Loucy (cell line): Measurements from ENCODE around the gene TTC7B.

Source experiments
- EZH2phosphoT487 ChIP-seq: fragments of 200-600 bp; IDR thresholded peaks from 2 replicates; pipeline ENCODE4 v1.6.1; 2018; ENCODE audit warnings: antibody characterized with exemption, mild to moderate bottlenecking, moderate library complexity, borderline replicate concordance
- TF ChIP-seq, protein P1 (sequence below): fragments of 200-600 bp; sonication (generic); conservative IDR thresholded peaks from 2 replicates; pipeline ENCODE4 v1.5.1; 2014; ENCODE audit warnings: mild to moderate bottlenecking, antibody characterized with exemption, low read length

DNA sequence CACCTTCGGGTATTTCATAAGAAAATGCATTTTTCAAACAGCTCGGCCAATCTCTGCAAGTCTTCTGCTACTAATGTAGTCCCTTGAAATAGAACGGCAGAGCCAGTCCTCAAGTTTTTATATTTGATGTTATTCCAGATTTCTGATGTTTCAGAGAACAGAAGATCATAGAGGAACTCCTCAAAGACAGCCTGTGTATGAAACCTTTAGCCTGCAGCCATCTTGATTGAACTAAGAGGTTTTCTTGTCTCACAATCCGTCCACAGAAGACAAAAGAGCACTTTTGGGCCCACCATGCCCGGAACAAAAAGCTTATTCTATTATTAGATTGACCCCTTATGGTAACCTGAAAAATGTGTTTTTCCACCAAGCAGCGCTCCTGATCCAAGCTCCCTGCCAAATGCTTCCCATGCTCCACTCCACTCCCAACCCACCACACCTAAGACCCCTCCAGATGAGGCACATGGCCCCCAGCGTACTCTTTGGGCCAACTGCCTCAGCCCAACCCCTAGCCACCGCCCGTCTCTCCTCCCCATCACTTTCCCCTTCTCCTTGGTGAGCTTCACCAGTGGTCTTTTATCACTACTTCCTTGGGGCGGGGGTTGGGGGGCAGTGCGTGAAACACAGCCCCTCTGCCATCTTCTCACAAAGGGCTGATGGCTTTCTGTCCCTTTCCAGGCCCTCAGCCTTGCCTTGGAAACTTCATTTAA lies 243.6 kb downstream of the TTC7B start:
- TF ChIP-seq, protein P1, sequence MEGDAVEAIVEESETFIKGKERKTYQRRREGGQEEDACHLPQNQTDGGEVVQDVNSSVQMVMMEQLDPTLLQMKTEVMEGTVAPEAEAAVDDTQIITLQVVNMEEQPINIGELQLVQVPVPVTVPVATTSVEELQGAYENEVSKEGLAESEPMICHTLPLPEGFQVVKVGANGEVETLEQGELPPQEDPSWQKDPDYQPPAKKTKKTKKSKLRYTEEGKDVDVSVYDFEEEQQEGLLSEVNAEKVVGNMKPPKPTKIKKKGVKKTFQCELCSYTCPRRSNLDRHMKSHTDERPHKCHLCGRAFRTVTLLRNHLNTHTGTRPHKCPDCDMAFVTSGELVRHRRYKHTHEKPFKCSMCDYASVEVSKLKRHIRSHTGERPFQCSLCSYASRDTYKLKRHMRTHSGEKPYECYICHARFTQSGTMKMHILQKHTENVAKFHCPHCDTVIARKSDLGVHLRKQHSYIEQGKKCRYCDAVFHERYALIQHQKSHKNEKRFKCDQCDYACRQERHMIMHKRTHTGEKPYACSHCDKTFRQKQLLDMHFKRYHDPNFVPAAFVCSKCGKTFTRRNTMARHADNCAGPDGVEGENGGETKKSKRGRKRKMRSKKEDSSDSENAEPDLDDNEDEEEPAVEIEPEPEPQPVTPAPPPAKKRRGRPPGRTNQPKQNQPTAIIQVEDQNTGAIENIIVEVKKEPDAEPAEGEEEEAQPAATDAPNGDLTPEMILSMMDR = no peak
- no peak for TF ChIP-seq EZH2phosphoT487
